HL-60 (cell line): ENCODE results near the gene RNF223.

Source experiments
- DNase-seq, 2 experiments: peaks; one replicate each; pipeline ENCODE4 v3.0.0-alpha.2; 2010 to 2020; ENCODE audit warnings: low read depth in 1 of 2, low spot score in 1 of 2
- H3K27ac ChIP-seq: fragments of 250-450 bp; sonication (Bioruptor Pico); replicated peaks from 2 replicates; pipeline ENCODE4 v1.5.1; 2020; ENCODE audit warnings: mild to moderate bottlenecking, moderate library complexity
- H3K27me3 ChIP-seq: fragments of 250-450 bp; sonication (Bioruptor Pico); 2 replicates; pipeline ENCODE4 v1.5.1; 2021; ENCODE audit warnings: mild to moderate bottlenecking, moderate library complexity; ENCODE audit not compliant: insufficient read depth, poor library complexity, severe bottlenecking
- H3K4me3 ChIP-seq: replicated peaks from 2 replicates; pipeline ENCODE4 v1.5.1; 2011; ENCODE audit warnings: mild to moderate bottlenecking, control low read depth, low read length; ENCODE audit not compliant: insufficient read depth
- CTCF ChIP-seq: IDR thresholded peaks from one replicate; pipeline ENCODE4 v1.5.1; 2011; ENCODE audit warnings: low read length, control low read depth, inconsistent platforms; ENCODE audit not compliant: insufficient read depth
- GABPA ChIP-seq: IDR thresholded peaks from 2 replicates; pipeline ENCODE4 v1.6.1; 2012; ENCODE audit warnings: low read depth
- POLR2AphosphoS5 ChIP-seq: IDR thresholded peaks from 2 replicates; pipeline ENCODE4 v1.6.1; 2012; ENCODE audit warnings: low read depth
- REST ChIP-seq: IDR thresholded peaks from 2 replicates; pipeline ENCODE4 v1.6.1; 2012; ENCODE audit warnings: low read depth; ENCODE audit not compliant: insufficient replicate concordance
- SPI1 ChIP-seq: IDR thresholded peaks from 2 replicates; pipeline ENCODE4 v1.6.1; 2012; ENCODE audit warnings: low read depth, mild to moderate bottlenecking, borderline replicate concordance

RNF223 gene

GRCh38 chr1:1074631-1075147 lies 583 bp upstream of the RNF223 start:
- H3K27ac ChIP-seq = no peak overlapping the region
- no peak overlapping the region for H3K4me3 ChIP-seq
- H3K27me3 ChIP-seq = peaks cover 9% of the 10 kb centered on the region
- no peak for DNase-seq
- no peak for TF ChIP-seq POLR2AphosphoS5

GRCh38 chr1:1072849-1073742 lies 1.0 kb downstream of the RNF223 start:
- no peak for TF ChIP-seq POLR2AphosphoS5
- no peak for TF ChIP-seq CTCF
- no peak for TF ChIP-seq GABPA
- no peak for TF ChIP-seq SPI1
- no peak for TF ChIP-seq REST
- DNase-seq = no peak
- H3K27ac ChIP-seq = no peak overlapping the region
- no peak overlapping the region for H3K4me3 ChIP-seq
- H3K27me3 ChIP-seq = peaks cover 13% of the 10 kb centered on the region

- TF ChIP-seq SPI1 (no peak), POLR2AphosphoS5 (no peak), REST (no peak), CTCF (no peak), GABPA (no peak)
- H3K27ac ChIP-seq = no peak overlapping the region
- H3K4me3 ChIP-seq = no peak overlapping the region
- peaks cover 13% of the 10 kb centered on the region for H3K27me3 ChIP-seq
- DNase-seq = no peak
These were observed 1.7 kb downstream of the RNF223 start for GRCh38 chr1:1072299-1072848.

GRCh38 chr1:1071486-1072298 lies 2.4 kb downstream of the RNF223 start:
- Histone ChIP-seq H3K27me3 (peaks cover 13% of the 10 kb centered on the region), H3K4me3 (no peak overlapping the region), H3K27ac (no peak overlapping the region)
- no peak for TF ChIP-seq CTCF
- no peak for TF ChIP-seq GABPA
- TF ChIP-seq POLR2AphosphoS5 = no peak
- no peak for TF ChIP-seq SPI1
- TF ChIP-seq REST = no peak
- no peak for DNase-seq
